Choroid plexus epithelial cell (primary cell): ENCODE measurements around the gene OR52I2.

Source experiments
- DNase-seq: peaks from one replicate; pipeline ENCODE4 v3.0.0-alpha.2; 2010; ENCODE audit warnings: low read depth
- H3K4me3 ChIP-seq: 2 replicates; pipeline ENCODE4 v1.5.1; 2011; ENCODE audit warnings: low read depth, mild to moderate bottlenecking, control low read depth, low read length, moderate library complexity
- CTCF ChIP-seq: conservative IDR thresholded peaks from 2 replicates; pipeline ENCODE4 v1.5.1; 2011; ENCODE audit warnings: low read depth, mild to moderate bottlenecking, control low read depth, inconsistent platforms, low read length, moderate library complexity

The OR52I2 gene

GRCh38 chr11:4581443-4581842, at the start of gene OR52I2:
OR52I2 (plus strand) TSS chr11:4581743.
- no peak for TF ChIP-seq CTCF
- DNase-seq, result no peak
- H3K4me3 ChIP-seq, result no peak within 1 kb of the TSS

- no peak overlapping the region for H3K4me3 ChIP-seq
- peak; percentile 53 for DNase-seq
- TF ChIP-seq CTCF, result peak; percentile 78
These were observed 41.8 kb upstream of the OR52I2 start for GRCh38 chr11:4539603-4540219.

- H3K4me3 ChIP-seq, result no peak overlapping the region
- DNase-seq, result no peak
- no peak for TF ChIP-seq CTCF
These were observed 40.5 kb upstream of the OR52I2 start for GRCh38 chr11:4541071-4541470.

GRCh38 chr11:4543561-4543960, 38.0 kb upstream of the OR52I2 start:
- TF ChIP-seq CTCF, result no peak
- no peak for DNase-seq
- no peak overlapping the region for H3K4me3 ChIP-seq

- DNase-seq, result no peak
- no peak within 1 kb of the TSS for H3K4me3 ChIP-seq
- TF ChIP-seq CTCF, result no peak
These were observed 36.7 kb upstream of the OR52I2 start, which contains the start of gene OR52M1 for GRCh38 chr11:4544891-4545290. OR52M1 (plus strand) TSS chr11:4545191; CDS start chr11:4545191, 0 bp downstream.

GRCh38 chr11:4546878-4547277, 34.7 kb upstream of the OR52I2 start:
- no peak for TF ChIP-seq CTCF
- H3K4me3 ChIP-seq, result no peak overlapping the region
- no peak for DNase-seq

- H3K4me3 ChIP-seq, result no peak overlapping the region
- TF ChIP-seq CTCF, result no peak
- no peak for DNase-seq
These were observed 34.1 kb upstream of the OR52I2 start for GRCh38 chr11:4547416-4547815.
